ENCODE data around the gene ACCSL. TPM values are rescaled to one million over a fixed set of nuclear protein-coding genes. Genes with fewer than 3 reads are reported as not detected.

Gene ACCSL
- polyA plus RNA-seq, 1 of the 3 experiments (the other 2 are of a cell fraction): not detected

DNA sequence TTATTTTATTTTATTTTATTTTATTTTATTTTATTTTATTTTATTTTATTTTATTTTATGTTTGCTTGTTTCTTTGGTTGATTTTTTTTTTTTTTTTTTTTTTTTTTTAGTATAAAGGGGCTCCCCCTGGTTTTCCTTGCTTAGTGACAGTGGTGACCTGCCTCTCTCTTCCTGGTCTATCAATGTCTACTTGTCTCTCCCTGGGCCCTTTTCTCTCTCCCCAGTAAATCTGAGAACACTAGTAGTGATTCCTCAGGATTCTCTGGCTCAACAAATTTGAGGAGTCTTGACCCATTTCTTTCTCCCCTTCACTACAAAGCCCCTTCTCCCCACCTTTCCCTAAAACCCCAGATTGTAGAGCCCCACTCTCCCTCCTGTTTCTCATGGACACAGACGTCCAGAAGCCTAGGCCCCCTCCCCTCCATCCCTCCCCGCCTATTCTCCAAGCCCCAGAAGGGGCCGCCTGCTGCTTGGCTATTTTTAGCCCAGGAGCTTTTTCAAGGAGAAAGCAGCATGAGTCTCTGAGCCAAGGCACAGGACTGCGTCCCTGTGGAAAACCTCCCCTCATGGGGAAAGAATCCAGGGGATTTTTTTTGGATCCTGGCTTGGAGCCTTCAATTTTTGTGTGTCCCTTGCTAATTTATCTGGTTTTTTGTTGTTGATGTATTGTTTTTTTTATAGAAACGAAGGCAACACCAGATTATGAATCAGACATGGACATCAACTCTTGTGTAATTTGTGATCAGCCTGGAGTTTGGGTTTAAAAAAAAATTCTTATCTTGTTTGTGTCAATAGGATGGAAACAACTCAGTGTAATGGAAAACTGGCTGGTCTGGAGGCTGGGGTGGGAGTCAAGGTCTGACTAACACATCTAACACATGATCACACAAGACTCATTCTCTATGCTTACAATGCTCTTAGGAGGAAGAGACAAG, 17.5 kb upstream of the ACCSL start:
- 31% methylated on average over 5 of the region's 5 CpGs for WGBS (ENCODE audit: low lambda C conversion rate)
- no peaks in the 10 kb centered on the region for H4K20me1 ChIP-seq (ENCODE audit: insufficient read depth)
- peak overlapping the region in 1 of 2 experiments; percentile 55; a peak in 3 of 4 replicates for H3K27ac ChIP-seq (ENCODE audit: low read depth in 2 of 2, low read length in 1 of 2)
- peaks cover 7% of the 10 kb centered on the region; the same call in 1 of the 2 replicates for H3K9me3 ChIP-seq
- no peak overlapping the region for H3K9ac ChIP-seq
- peak overlapping the region; percentile 63; the same call in 1 of the 2 replicates for H2AFZ ChIP-seq (ENCODE audit: low read depth)
- H3K9me2 ChIP-seq: no peaks in the 10 kb centered on the region
- TF ChIP-seq GATA2 (CRISPR knock-in tag; IDR thresholded peaks at IDR 0.05): no peak
- TF ChIP-seq RCOR1 (IDR thresholded peaks at IDR 0.05; ENCODE audit: low read length): no peak
- TF ChIP-seq, protein P1, sequence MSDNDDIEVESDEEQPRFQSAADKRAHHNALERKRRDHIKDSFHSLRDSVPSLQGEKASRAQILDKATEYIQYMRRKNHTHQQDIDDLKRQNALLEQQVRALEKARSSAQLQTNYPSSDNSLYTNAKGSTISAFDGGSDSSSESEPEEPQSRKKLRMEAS (IDR thresholded peaks at IDR 0.05; ENCODE audit: low read depth): no peak
- peak; percentile 77 for TF ChIP-seq MEF2A (IDR thresholded peaks at IDR 0.05; ENCODE audit: borderline replicate concordance, low read depth)
- TF ChIP-seq, protein P2, sequence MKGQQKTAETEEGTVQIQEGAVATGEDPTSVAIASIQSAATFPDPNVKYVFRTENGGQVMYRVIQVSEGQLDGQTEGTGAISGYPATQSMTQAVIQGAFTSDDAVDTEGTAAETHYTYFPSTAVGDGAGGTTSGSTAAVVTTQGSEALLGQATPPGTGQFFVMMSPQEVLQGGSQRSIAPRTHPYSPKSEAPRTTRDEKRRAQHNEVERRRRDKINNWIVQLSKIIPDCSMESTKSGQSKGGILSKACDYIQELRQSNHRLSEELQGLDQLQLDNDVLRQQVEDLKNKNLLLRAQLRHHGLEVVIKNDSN (IDR thresholded peaks at IDR 0.05; ENCODE audit: borderline replicate concordance, low read depth): no peak
- no peak for TF ChIP-seq MXI1 (IDR thresholded peaks at IDR 0.05; ENCODE audit: low read depth, low read length)
- ChIA-PET POLR2A (interaction anchor here (0.6 to 0.7 kb wide), 2 partner anchors 39 to 40 kb away, joined by 3 read pairs; no protein-coding TSS in a partner anchor), CTCF (no interaction called here)
- H3K36me3 ChIP-seq (replicated peaks in 1 of 2; ENCODE audit: control insufficient read depth in 1 of 2, insufficient read depth in 2 of 2, low read length in 1 of 2): no peaks in the 10 kb centered on the region
- H3K4me2 ChIP-seq: peak overlapping the region; percentile 62; the same call in 1 of the 2 replicates
- no peaks in the 10 kb centered on the region for H3K27me3 ChIP-seq (ENCODE audit: insufficient read depth)
- no peaks in the 10 kb centered on the region for H3K79me2 ChIP-seq (ENCODE audit: insufficient read depth)
- H3K4me3 ChIP-seq (ENCODE audit: low read depth in 2 of 2, low read length in 1 of 2): no peak overlapping the region
- no peak for DNase-seq
- H3F3A ChIP-seq (replicated peaks; ENCODE audit: insufficient read depth): no peaks in the 10 kb centered on the region
- peaks cover 9 to 12% of the 10 kb centered on the region in 2 experiments; a peak in 2 of 4 replicates for H3K4me1 ChIP-seq (ENCODE audit: control insufficient read depth in 1 of 2, insufficient read depth in 2 of 2, low read depth in 1 of 2, low read length in 1 of 2)

DNA sequence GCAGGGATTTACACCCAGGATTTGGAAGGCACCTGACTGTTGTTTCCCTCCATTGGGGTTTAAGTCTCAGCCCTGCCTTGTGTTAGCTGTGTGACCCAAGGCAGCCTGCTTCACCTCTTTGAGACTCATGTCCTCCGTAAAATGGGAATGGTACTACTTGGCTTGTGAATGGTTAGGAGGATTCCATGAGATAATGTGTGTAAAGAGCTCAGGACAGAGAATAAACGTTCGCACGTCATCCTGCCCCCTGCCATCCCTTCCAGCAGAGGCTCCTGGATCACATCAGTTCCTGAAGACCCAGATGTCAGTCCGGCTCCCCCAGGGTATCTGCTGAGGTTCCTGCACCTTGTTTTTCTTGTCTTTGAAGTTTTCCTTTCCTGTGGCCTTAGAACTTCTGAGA, 16.8 kb upstream of the ACCSL start:
- H3K9ac ChIP-seq: no peak overlapping the region
- H4K20me1 ChIP-seq (ENCODE audit: insufficient read depth): no peaks in the 10 kb centered on the region
- WGBS (ENCODE audit: low lambda C conversion rate): 71% methylated on average over 5 of the region's 5 CpGs
- POLR2A ChIA-PET: no interaction called here
- no peaks in the 10 kb centered on the region for H3K27me3 ChIP-seq (ENCODE audit: insufficient read depth)
- no peaks in the 10 kb centered on the region for H3F3A ChIP-seq (replicated peaks; ENCODE audit: insufficient read depth)
- no peak overlapping the region for H2AFZ ChIP-seq (ENCODE audit: low read depth)
- TF ChIP-seq FOXJ3 (CRISPR knock-in tag; IDR thresholded peaks at IDR 0.05): no peak
- no peak for TF ChIP-seq TAF1 (IDR thresholded peaks at IDR 0.05; ENCODE audit: borderline replicate concordance, low read depth, low read length)
- no peak for TF ChIP-seq MEF2A (IDR thresholded peaks at IDR 0.05; ENCODE audit: borderline replicate concordance, low read depth)
- TF ChIP-seq FOSL2 (IDR thresholded peaks at IDR 0.05; ENCODE audit: borderline replicate concordance, low read depth): no peak
- TF ChIP-seq, protein P3, sequence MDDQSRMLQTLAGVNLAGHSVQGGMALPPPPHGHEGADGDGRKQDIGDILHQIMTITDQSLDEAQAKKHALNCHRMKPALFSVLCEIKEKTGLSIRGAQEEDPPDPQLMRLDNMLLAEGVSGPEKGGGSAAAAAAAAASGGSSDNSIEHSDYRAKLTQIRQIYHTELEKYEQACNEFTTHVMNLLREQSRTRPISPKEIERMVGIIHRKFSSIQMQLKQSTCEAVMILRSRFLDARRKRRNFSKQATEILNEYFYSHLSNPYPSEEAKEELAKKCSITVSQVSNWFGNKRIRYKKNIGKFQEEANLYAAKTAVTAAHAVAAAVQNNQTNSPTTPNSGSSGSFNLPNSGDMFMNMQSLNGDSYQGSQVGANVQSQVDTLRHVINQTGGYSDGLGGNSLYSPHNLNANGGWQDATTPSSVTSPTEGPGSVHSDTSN (IDR thresholded peaks at IDR 0.05): no peak
- TF ChIP-seq RCOR1 (IDR thresholded peaks at IDR 0.05; ENCODE audit: low read length): no peak
- no peak for TF ChIP-seq TCF12 (IDR thresholded peaks at IDR 0.05)
- no peak for TF ChIP-seq POLR2AphosphoS5 (IDR thresholded peaks at IDR 0.05; ENCODE audit: low read depth, low read length)
- no peak for TF ChIP-seq GABPA (IDR thresholded peaks at IDR 0.05; ENCODE audit: low read depth)
- TF ChIP-seq MXI1 (IDR thresholded peaks at IDR 0.05; ENCODE audit: low read depth, low read length): no peak
- H3K4me3 ChIP-seq (ENCODE audit: low read depth in 2 of 2, low read length in 1 of 2): no peak overlapping the region
- no peaks in the 10 kb centered on the region for H3K9me2 ChIP-seq
- CTCF ChIA-PET: interaction anchor here (4.4 kb wide), 1 partner anchor 141 kb away, joined by 27 read pairs; no protein-coding TSS in a partner anchor
- no peak for DNase-seq
- peaks cover 9 to 12% of the 10 kb centered on the region in 2 experiments; a peak in 2 of 4 replicates for H3K4me1 ChIP-seq (ENCODE audit: control insufficient read depth in 1 of 2, insufficient read depth in 2 of 2, low read depth in 1 of 2, low read length in 1 of 2)
- peaks cover 1% of the 10 kb centered on the region; the same call in 1 of the 2 replicates for H3K9me3 ChIP-seq
- no peak overlapping the region for H3K4me2 ChIP-seq
- H3K79me2 ChIP-seq (ENCODE audit: insufficient read depth): no peaks in the 10 kb centered on the region
- H3K36me3 ChIP-seq (replicated peaks in 1 of 2; ENCODE audit: control insufficient read depth in 1 of 2, insufficient read depth in 2 of 2, low read length in 1 of 2): no peaks in the 10 kb centered on the region
- peak overlapping the region in 1 of 2 experiments; percentile 55; a peak in 1 of 4 replicates for H3K27ac ChIP-seq (ENCODE audit: low read depth in 2 of 2, low read length in 1 of 2)
